ENCODE results near the gene TLE3.

Gene TLE3

GRCh38 chr15:70034596-70034995, 63.1 kb downstream of the TLE3 start:
- DNase-seq (ENCODE audit: insufficient read length, low spot score), result no peak
- FAIRE-seq, result no peak

GRCh38 chr15:70034141-70034540, 63.6 kb downstream of the TLE3 start:
- DNase-seq (ENCODE audit: insufficient read length, low spot score) (no peak), FAIRE-seq (no peak)

- DNase-seq (ENCODE audit: insufficient read length, low spot score), result no peak
These were observed 64.1 kb downstream of the TLE3 start for GRCh38 chr15:70033529-70034140.

GRCh38 chr15:70033109-70033508, 64.6 kb downstream of the TLE3 start:
- FAIRE-seq (no peak), DNase-seq (ENCODE audit: insufficient read length, low spot score) (no peak)

More at GRCh38 chr15:70033529-70034140, 64.1 kb downstream of the TLE3 start:
- peak; percentile 4 for FAIRE-seq

- FAIRE-seq, result no peak
- DNase-seq (ENCODE audit: insufficient read length, low spot score), result no peak
These were observed 65.2 kb downstream of the TLE3 start for GRCh38 chr15:70032509-70032908.

GRCh38 chr15:70031713-70032112, 66.0 kb downstream of the TLE3 start:
- FAIRE-seq (no peak), DNase-seq (ENCODE audit: insufficient read length, low spot score) (no peak)

- no peak for DNase-seq (ENCODE audit: insufficient read length, low spot score)
- no peak for FAIRE-seq
These were observed 66.5 kb downstream of the TLE3 start for GRCh38 chr15:70031261-70031660.

GRCh38 chr15:70030851-70031250, 66.9 kb downstream of the TLE3 start:
- FAIRE-seq (peak; percentile 69), DNase-seq (ENCODE audit: insufficient read length, low spot score) (no peak)

GRCh38 chr15:70029297-70029701, 68.4 kb downstream of the TLE3 start:
- FAIRE-seq, result no peak
- no peak for DNase-seq (ENCODE audit: insufficient read length, low spot score)

- DNase-seq (ENCODE audit: insufficient read length, low spot score) (no peak), FAIRE-seq (no peak)
These were observed 70.2 kb downstream of the TLE3 start for GRCh38 chr15:70027518-70027917.

GRCh38 chr15:70026991-70027390, 70.7 kb downstream of the TLE3 start:
- no peak for DNase-seq (ENCODE audit: insufficient read length, low spot score)
- no peak for FAIRE-seq

- FAIRE-seq (no peak), DNase-seq (ENCODE audit: insufficient read length, low spot score) (no peak)
These were observed 72.1 kb downstream of the TLE3 start for GRCh38 chr15:70025413-70026296.

GRCh38 chr15:70024521-70024920, 73.2 kb downstream of the TLE3 start:
- FAIRE-seq (no peak), DNase-seq (ENCODE audit: insufficient read length, low spot score) (no peak)

- FAIRE-seq (no peak), DNase-seq (ENCODE audit: insufficient read length, low spot score) (no peak)
These were observed 73.8 kb downstream of the TLE3 start for GRCh38 chr15:70023769-70024491.

- DNase-seq (ENCODE audit: insufficient read length, low spot score) (peak; percentile 82), FAIRE-seq (no peak)
These were observed 74.5 kb downstream of the TLE3 start for GRCh38 chr15:70023064-70023768.

GRCh38 chr15:70020229-70020628, 77.5 kb downstream of the TLE3 start:
- DNase-seq (ENCODE audit: insufficient read length, low spot score) (no peak), FAIRE-seq (no peak)

GRCh38 chr15:70018646-70019600, 78.8 kb downstream of the TLE3 start:
- no peak for FAIRE-seq
- DNase-seq (ENCODE audit: insufficient read length, low spot score), result no peak

- no peak for DNase-seq (ENCODE audit: insufficient read length, low spot score)
- FAIRE-seq, result no peak
These were observed 79.9 kb downstream of the TLE3 start for GRCh38 chr15:70017801-70018200.

- DNase-seq (ENCODE audit: insufficient read length, low spot score), result no peak
- FAIRE-seq, result no peak
These were observed 80.7 kb downstream of the TLE3 start for GRCh38 chr15:70017025-70017424.

- no peak for FAIRE-seq
- no peak for DNase-seq (ENCODE audit: insufficient read length, low spot score)
These were observed 81.2 kb downstream of the TLE3 start for GRCh38 chr15:70016511-70016994.

Measured in HTR-8/SVneo (cell line).